ENCODE results near the gene VPS26C.
"Not testable (repeated sequence)": the region's sequence is repeated elsewhere in the genome, so short reads cannot be mapped to it uniquely, and the experiment has no call there.

Gene VPS26C

GRCh38 chr21:37267269-37268185, at the start of gene VPS26C:
TSS of gene VPS26C (minus strand) at chr21:37267334. CDS start at chr21:37267294, 40 bp downstream.
- peak; percentile 97 to 98 for DNase-seq (ENCODE audit: low read depth in 2 of 2)

GRCh38 chr21:37316072-37316471, 48.9 kb upstream of the VPS26C start:
- not testable (repeated sequence) for DNase-seq (ENCODE audit: low read depth in 2 of 2)

- DNase-seq (ENCODE audit: low read depth in 2 of 2), result no peak
Measured at GRCh38 chr21:37300114-37300751, 33.1 kb upstream of the VPS26C start.

- DNase-seq (ENCODE audit: low read depth in 2 of 2), result no peak
Measured at GRCh38 chr21:37297364-37297763, 30.2 kb upstream of the VPS26C start.

- DNase-seq (ENCODE audit: low read depth in 2 of 2), result no peak
Measured at GRCh38 chr21:37294679-37295078, 27.5 kb upstream of the VPS26C start.

- no peak for DNase-seq (ENCODE audit: low read depth in 2 of 2)
Measured at GRCh38 chr21:37292941-37293340, 25.8 kb upstream of the VPS26C start.

GRCh38 chr21:37292041-37292440, 24.9 kb upstream of the VPS26C start:
- no peak for DNase-seq (ENCODE audit: low read depth in 2 of 2)

- not testable (repeated sequence) for DNase-seq (ENCODE audit: low read depth in 2 of 2)
Measured at GRCh38 chr21:37283191-37283710, 16.1 kb upstream of the VPS26C start.

GRCh38 chr21:37282602-37283001, 15.5 kb upstream of the VPS26C start:
- not testable (repeated sequence) for DNase-seq (ENCODE audit: low read depth in 2 of 2)

GRCh38 chr21:37281993-37282392, 14.9 kb upstream of the VPS26C start:
- DNase-seq (ENCODE audit: low read depth in 2 of 2), result no peak

GRCh38 chr21:37281579-37281978, 14.4 kb upstream of the VPS26C start:
- DNase-seq (ENCODE audit: low read depth in 2 of 2), result no peak

- not testable (repeated sequence) for DNase-seq (ENCODE audit: low read depth in 2 of 2)
Measured at GRCh38 chr21:37279271-37279670, 12.1 kb upstream of the VPS26C start.

- DNase-seq (ENCODE audit: low read depth in 2 of 2), result no peak
Measured at GRCh38 chr21:37278199-37278598, 11.1 kb upstream of the VPS26C start.

- no peak for DNase-seq (ENCODE audit: low read depth in 2 of 2)
Measured at GRCh38 chr21:37276377-37276776, 9.2 kb upstream of the VPS26C start.

- DNase-seq (ENCODE audit: low read depth in 2 of 2), result no peak
Measured at GRCh38 chr21:37273911-37274690, 7.0 kb upstream of the VPS26C start.

- DNase-seq (ENCODE audit: low read depth in 2 of 2), result no peak
Measured at GRCh38 chr21:37273440-37273839, 6.3 kb upstream of the VPS26C start.

GRCh38 chr21:37272897-37273296, 5.8 kb upstream of the VPS26C start:
- no peak for DNase-seq (ENCODE audit: low read depth in 2 of 2)

GRCh38 chr21:37270576-37271365, 3.6 kb upstream of the VPS26C start:
- no peak for DNase-seq (ENCODE audit: low read depth in 2 of 2)

GRCh38 chr21:37269481-37269880, 2.3 kb upstream of the VPS26C start:
- no peak for DNase-seq (ENCODE audit: low read depth in 2 of 2)

GRCh38 chr21:37268186-37268503, 1.0 kb upstream of the VPS26C start:
- DNase-seq (ENCODE audit: low read depth in 2 of 2), result no peak

GRCh38 chr21:37266515-37267221, 466 bp downstream of the VPS26C start:
- DNase-seq (ENCODE audit: low read depth in 2 of 2), result peak in 1 of 2 donors; percentile 16

All from stimulated activated CD4-positive, alpha-beta T cell treated with anti-CD3 and anti-CD28 coated beads, Interleukin-15, amount 100 ng/mL, for 48 hours (primary cell).